ENCODE results near the gene MKNK1. TPM values are rescaled to one million over a fixed set of nuclear protein-coding genes. Genes with fewer than 3 reads are reported as not detected.

Gene MKNK1
- polyA plus RNA-seq, 1 of the 3 experiments (the other 2 are of a cell fraction): 28.2 TPM

- POLR2A ChIA-PET: interaction anchor here (0.6 kb wide), 1 partner anchor 10 kb away, joined by 4 read pairs; no protein-coding TSS in a partner anchor
- peaks cover 0 to 8% of the 10 kb centered on the region in 2 experiments; a peak in 1 of 4 replicates for H3K4me1 ChIP-seq (ENCODE audit: control insufficient read depth in 1 of 2, insufficient read depth in 2 of 2, low read depth in 1 of 2, low read length in 1 of 2)
- H4K20me1 ChIP-seq (ENCODE audit: insufficient read depth): no peaks in the 10 kb centered on the region
- H3K4me3 ChIP-seq (ENCODE audit: low read depth in 2 of 2, low read length in 1 of 2): no peak overlapping the region
- no peak overlapping the region for H3K9ac ChIP-seq
- CTCF ChIA-PET: interaction anchor here (0.7 to 2.5 kb wide), 8 partner anchors 13 to 67 kb away, joined by 3 to 9 read pairs (median 4); no protein-coding TSS in a partner anchor
- TF ChIP-seq TCF12 (IDR thresholded peaks at IDR 0.05) (no peak), REST (IDR thresholded peaks at IDR 0.05; ENCODE audit: low read depth, low read length) (no peak), RCOR1 (IDR thresholded peaks at IDR 0.05; ENCODE audit: low read length) (no peak), PBX3 (IDR thresholded peaks at IDR 0.05) (no peak)
- no peaks in the 10 kb centered on the region for H3K36me3 ChIP-seq (replicated peaks in 1 of 2; ENCODE audit: control insufficient read depth in 1 of 2, insufficient read depth in 2 of 2, low read length in 1 of 2)
- H3F3A ChIP-seq (replicated peaks; ENCODE audit: insufficient read depth): no peaks in the 10 kb centered on the region
- no peak overlapping the region for H3K4me2 ChIP-seq
- H3K9me2 ChIP-seq: no peaks in the 10 kb centered on the region
- H3K27me3 ChIP-seq (ENCODE audit: insufficient read depth): no peaks in the 10 kb centered on the region
- H3K79me2 ChIP-seq (ENCODE audit: insufficient read depth): no peaks in the 10 kb centered on the region
- WGBS (ENCODE audit: low lambda C conversion rate): 70% methylated on average over 5 of the region's 5 CpGs
- no peaks in the 10 kb centered on the region for H3K9me3 ChIP-seq
- no peak for DNase-seq
- H3K27ac ChIP-seq (ENCODE audit: low read depth in 2 of 2, low read length in 1 of 2): no peak overlapping the region
- H2AFZ ChIP-seq (ENCODE audit: low read depth): no peak overlapping the region
Observed at GRCh38 chr1:46513536-46513935, 90.5 kb downstream of the MKNK1 start.

- H3F3A ChIP-seq (replicated peaks; ENCODE audit: insufficient read depth): no peaks in the 10 kb centered on the region
- no peak overlapping the region for H3K4me2 ChIP-seq
- WGBS (ENCODE audit: low lambda C conversion rate): 90% methylated on average over 6 of the region's 6 CpGs
- peaks cover 0 to 8% of the 10 kb centered on the region in 2 experiments; a peak in 1 of 4 replicates for H3K4me1 ChIP-seq (ENCODE audit: control insufficient read depth in 1 of 2, insufficient read depth in 2 of 2, low read depth in 1 of 2, low read length in 1 of 2)
- no peaks in the 10 kb centered on the region for H3K36me3 ChIP-seq (replicated peaks in 1 of 2; ENCODE audit: control insufficient read depth in 1 of 2, insufficient read depth in 2 of 2, low read length in 1 of 2)
- H3K9me2 ChIP-seq: no peaks in the 10 kb centered on the region
- H3K27me3 ChIP-seq (ENCODE audit: insufficient read depth): no peaks in the 10 kb centered on the region
- ChIA-PET POLR2A (no interaction called here), CTCF (interaction anchor here (0.9 to 2.5 kb wide), 7 partner anchors 12 to 66 kb away, joined by 3 to 9 read pairs (median 5); no protein-coding TSS in a partner anchor)
- TF ChIP-seq USF2 (IDR thresholded peaks at IDR 0.05; ENCODE audit: borderline replicate concordance, low read depth, low read length): no peak
- TF ChIP-seq EZH2phosphoT487 (IDR thresholded peaks at IDR 0.05; ENCODE audit: borderline replicate concordance, low read depth): no peak
- no peak for DNase-seq
- no peaks in the 10 kb centered on the region for H3K79me2 ChIP-seq (ENCODE audit: insufficient read depth)
- no peak overlapping the region for H3K27ac ChIP-seq (ENCODE audit: low read depth in 2 of 2, low read length in 1 of 2)
- no peak overlapping the region for H3K4me3 ChIP-seq (ENCODE audit: low read depth in 2 of 2, low read length in 1 of 2)
- H2AFZ ChIP-seq (ENCODE audit: low read depth): no peak overlapping the region
- H3K9me3 ChIP-seq: no peaks in the 10 kb centered on the region
- H3K9ac ChIP-seq: no peak overlapping the region
- H4K20me1 ChIP-seq (ENCODE audit: insufficient read depth): no peaks in the 10 kb centered on the region
Observed at GRCh38 chr1:46512792-46513190, 91.3 kb downstream of the MKNK1 start.

Measured in SK-N-SH (cell line).